Left cardiac atrium (tissue), 4 donors: ENCODE data around the gene NME9. TPM values are rescaled to one million over a fixed set of nuclear protein-coding genes. Genes with fewer than 3 reads are reported as not detected.

Experiments used
- ATAC-seq, 2 donors: fragments of 200-7000 bp; cut with Tn5 transposase; one replicate each; pipeline ENCODE4 v1.9.1; 2020; ENCODE audit warnings: mild to moderate bottlenecking in 2 of 2, moderate library complexity in 2 of 2
- DNase-seq: peaks from one replicate; pipeline ENCODE4 v3.0.0-alpha.2; 2020
- intact Hi-C, 2 donors: fragments of 100-400 bp; cut with DNase I; formaldehyde crosslinking; loops; one replicate each; pipeline versions ENCODE4 v1.14.1 to v1.15.1; 2022 to 2023
- total RNA-seq, 2 donors: library from RNA; stranded (reverse); fragmentation: NEBNext Ultra II Directional; extraction: Animal tissue kit (Norgen Biotek cat#: 25700); gene quantifications; one replicate each; pipeline ENCODE4 v1.2.1, GENCODE V29; 2021
- donor health status: DM: no; HTN: yes; CAD: no.
- donor health status: DM: no; HTN: yes; CAD: no; lungs with severe emphysema.
- donor health status: DM: yes; HTN: yes; CAD: no.
- donor health status: Dilated cardiomyopathy.

NME9 gene
- total RNA-seq, 2 donors from 2014 or later = not detected

DNA sequence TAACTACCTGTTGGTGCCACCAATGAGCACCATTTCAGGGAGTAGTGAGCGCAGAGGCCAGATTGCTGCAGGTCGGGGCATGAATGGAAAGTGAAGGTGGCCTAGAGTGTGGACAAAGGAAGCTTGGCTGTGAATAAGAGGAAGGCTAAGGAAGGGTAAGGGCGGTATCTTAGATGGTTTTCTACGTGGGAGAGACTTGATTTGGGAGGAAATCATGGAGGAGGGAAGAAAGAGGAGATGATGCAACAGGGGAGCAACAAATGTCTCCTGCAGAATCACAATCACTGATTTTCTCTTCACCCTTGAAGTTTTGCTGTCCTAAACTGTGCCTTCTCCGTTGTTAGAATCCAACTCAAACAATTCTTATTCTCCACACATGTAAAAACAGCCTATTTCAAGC is 21.8 kb downstream of the NME9 start:
- intact Hi-C loops = no loop called here
- DNase-seq (no peak), ATAC-seq (no peak)

DNA sequence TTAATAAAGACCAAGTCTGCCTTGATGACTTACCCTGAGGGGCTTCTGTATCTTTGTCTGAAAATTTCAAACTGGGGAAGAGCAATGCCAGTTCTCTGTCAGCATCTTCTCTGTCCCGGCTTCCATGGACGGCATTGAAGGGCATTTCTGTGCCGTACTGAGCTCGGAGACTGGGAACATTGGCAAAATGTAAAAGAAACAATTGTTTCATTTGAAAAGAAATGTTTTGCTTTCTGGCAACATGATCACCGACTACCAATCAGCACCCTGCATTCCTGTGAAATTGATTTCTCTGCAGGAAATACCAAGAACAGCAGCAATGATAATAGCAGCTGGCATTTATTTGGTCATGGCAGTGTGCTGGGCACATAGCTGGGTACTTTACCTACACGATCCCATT is 26.2 kb downstream of the NME9 start:
- no peak for ATAC-seq
- intact Hi-C loops = no loop called here
- DNase-seq = no peak

DNA sequence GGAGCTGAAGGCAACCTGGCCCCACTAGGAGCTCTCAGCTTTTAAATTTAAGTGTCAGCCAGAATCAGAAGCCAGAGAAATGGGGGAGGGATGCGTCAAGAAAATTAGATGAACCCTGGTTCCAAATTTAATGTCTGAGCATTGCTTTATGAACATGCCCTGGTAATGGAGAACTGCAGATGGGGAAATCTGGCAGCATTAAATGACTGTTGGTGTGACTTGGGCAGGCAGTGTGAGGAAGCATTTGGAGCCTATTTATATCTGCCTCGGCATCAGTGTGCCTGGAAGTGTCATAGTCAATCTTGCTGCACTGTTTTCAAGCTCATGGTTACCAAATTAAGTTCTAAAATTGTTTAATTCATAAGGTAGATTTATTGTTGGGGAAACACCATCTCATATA is 29.0 kb downstream of the NME9 start:
- DNase-seq (no peak), ATAC-seq (no peak)
- intact Hi-C loops = no loop called here

DNA sequence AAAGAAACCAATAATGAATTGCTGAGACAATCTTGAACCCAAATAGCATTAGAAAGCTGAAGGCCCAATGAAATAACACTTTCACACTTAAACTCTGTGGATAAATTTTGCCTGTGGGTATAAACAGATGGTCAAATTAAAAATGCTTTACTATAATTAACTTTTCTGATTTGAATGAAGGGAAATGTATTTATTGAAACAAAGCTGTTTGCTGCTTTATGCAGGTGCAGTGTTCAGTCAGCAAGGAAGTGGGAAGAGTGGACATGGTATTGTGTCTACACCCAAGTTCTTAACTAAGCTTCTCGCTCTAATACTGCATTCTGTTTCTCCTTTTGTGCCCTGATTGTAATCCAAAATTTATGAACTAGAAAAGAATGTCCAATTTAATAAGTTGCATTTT is 31.8 kb downstream of the NME9 start:
- intact Hi-C loops = no loop called here
- DNase-seq (no peak), ATAC-seq (no peak)

DNA sequence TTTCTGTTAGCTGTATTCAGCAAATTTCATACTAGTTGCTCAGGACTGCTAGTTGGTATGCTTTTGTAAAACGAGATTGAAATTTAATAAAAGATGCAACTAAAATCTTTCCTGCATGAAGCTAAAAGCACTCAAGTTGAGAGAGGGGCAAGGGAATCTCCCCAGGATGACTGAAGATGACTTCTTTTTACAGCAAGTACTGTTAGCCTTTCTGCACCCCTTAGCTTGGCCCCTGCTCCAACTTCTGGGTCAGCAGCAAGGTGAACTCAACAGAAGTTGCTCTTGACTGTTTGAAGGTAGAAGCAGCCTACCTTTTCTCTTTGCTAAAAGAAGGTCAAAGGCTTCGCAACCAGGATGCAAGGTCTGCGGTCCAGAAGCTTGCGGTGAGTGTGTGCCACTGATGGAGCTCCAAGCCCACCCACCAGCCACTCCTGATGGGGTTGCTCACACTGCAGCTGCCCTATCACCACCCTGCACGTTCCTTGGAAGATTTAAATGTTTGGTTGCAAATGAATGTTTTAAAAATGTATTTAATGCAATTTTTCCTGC is 32.5 kb downstream of the NME9 start:
- ATAC-seq (no peak), DNase-seq (no peak)
- intact Hi-C loops = no loop called here

DNA sequence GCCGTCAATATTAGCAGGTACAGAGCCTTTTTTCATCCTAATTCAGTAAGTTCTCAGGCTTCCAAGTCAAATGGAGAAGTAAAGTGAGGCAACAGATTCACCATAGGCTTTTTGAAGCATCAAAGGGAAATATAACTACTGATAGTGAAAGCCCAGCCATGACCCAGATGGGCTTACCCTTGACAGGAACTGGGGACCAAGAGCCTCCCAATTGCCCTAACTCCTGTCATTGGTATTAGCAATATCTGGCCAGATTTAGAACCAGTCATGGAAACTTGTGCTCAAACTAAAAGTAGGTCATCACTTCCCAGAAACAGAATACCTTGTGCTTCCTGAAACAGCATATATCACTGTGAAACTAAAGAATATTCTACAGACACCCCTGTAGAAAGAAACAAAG is 33.0 kb downstream of the NME9 start:
- no peak for DNase-seq
- no peak for ATAC-seq
- intact Hi-C loops = no loop called here

DNA sequence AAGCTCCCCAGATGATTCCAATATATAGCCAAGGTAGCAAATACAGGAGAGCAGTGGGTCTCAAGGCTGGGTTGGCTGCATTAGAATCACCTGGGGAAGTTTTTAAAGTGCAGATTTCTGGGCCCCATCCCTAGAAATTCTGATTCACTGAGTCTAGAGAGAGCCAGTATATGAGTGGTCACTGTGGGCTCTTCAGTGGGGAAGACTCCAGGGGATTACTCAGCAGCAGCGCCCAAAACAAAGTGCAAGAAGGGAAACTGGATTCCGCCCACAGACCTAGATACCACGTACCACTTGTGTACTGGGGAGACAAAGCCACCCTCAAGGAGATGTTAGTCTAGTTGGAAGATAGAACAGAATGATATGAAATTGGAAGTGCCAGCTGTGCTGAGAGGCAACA is 40.0 kb downstream of the NME9 start:
- ATAC-seq (no peak), DNase-seq (no peak)
- intact Hi-C loops = no loop called here

DNA sequence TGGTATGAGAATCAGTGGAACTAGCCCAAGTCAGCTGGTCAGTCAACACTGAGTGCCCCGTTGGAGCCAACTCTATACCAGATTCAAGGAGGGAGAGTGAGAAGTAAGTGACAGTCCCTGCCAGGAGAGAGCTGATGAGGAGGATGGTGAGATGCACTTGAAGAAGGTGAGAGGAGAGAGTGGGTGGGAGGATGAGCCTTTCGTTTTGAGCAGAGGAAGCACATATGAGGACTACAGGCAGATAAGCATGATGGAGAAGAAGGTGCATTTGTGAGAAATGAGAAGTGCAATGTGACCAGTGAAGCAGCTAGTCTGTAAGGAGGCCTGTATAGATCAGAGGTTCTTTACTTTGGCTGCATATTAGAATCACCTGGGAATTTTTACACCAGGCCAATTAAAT is 40.4 kb downstream of the NME9 start:
- DNase-seq (no peak), ATAC-seq (no peak)
- intact Hi-C loops = no loop called here

DNA sequence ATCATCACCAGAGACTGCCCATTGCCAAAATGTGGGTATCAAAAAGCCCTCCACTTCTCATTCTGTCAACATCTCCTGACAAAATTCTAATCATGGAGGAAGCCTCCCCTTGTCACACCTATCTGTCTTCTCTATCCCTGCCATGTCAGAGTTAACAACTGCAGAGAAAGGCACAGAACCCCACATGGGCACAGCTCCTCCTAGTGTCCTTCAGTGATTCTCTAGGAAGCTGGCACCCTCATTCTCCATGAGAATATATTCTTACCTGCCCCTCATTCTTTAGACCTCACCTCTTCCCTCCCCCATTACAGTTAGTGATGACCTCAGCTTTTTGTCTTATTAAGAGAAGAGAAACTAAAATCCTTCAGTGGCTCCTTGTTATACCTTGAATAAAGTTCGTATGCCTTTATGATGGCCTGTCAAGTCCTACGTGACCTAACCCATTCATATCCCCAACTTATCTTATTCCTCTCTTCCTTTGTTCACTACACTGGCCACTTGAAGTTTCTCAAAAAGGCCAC is 44.6 kb downstream of the NME9 start:
- intact Hi-C loops = no loop called here

DNA sequence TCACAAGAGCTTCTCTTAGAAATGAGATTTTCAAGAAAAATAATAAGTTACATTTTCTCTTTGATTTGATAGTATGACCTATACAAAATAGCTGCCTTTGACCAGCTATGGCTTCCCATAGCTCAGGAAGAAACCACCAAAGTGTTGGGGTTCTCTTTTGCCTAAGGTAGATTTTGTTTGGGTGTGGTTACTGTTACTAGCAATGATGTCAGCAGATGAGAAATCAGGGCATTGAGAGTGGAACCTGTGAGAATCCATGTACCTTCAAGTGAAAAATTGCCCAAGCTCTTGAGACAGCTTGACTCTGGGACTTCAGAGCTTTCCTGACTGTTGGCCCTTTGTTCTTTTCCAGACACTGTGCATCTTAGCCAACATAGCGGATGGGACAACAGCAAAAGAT is 45.6 kb downstream of the NME9 start:
- intact Hi-C loops = no loop called here
- DNase-seq (no peak), ATAC-seq (no peak)

More for the DNA sequence above, 44.6 kb downstream of the NME9 start:
- DNase-seq (no peak), ATAC-seq (no peak)

DNA sequence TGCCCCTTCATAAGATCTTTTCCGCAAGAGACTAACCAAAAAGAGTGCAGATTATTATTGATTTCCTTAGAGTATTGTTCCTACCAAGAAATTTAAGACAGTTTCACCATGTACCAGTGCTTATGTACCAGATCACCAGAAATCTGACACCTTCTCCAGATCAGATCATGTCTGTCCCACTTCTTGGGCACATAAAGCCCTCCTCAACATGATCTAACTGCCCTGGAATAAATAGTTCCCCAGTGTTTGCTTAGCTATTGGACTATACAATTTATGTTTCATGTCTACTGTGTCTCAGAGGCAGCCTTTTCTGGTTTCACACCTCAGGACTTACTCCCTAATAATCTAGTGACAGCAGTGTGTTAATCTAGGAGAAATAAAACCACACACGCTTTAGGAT is 46.8 kb downstream of the NME9 start:
- intact Hi-C loops = no loop called here
- DNase-seq (no peak), ATAC-seq (no peak)

DNA sequence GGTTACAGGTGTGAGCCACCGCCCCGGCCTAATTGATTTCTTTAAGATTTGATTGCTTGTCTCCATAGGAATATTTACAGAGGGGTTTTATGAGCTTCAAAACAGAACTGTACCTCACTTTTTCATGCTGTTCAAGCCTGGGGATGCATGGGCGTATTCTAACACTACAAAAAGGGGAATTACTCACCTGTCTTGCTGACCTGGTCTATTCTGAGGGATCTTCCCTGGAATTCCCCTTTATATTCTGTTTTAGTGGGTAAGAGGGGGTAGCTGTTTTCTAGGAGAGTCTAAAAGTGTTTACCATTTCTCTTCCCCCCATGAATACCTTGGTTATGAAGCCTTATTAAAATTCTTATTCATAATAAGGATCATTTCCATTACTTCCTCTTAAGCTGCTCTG is 48.1 kb downstream of the NME9 start:
- intact Hi-C loops = no loop called here
- no peak for ATAC-seq

DNA sequence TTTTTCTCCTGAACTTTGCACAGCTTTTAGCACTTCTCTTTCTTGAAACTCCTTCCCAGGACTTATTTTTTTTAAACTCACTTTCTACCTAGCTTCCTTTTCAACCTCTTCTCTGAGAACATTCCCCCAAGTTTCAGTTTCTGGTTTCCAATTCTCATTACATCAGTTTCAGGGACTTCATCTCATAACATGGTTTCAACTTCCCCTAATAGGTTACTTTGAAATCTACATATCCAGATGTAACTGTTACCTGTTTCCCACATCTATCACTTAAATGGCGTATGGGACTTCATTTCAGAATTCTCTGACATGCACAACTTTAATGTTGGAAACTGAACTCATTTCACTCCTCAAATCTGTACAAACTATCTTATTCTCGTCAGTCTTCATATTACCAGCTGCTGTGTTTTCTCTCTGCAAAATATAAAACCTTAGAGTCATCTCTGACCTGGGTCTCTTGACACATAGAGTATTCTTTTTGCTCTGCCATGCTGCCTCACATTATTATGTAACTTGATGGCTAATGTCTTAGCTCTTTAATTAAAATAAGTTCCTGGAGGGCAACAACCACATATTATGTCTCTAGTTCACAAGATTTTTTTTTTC is 58.4 kb downstream of the NME9 start:
- DNase-seq (no peak), ATAC-seq (no peak)
- intact Hi-C loops = no loop called here

More for the DNA sequence above, 48.1 kb downstream of the NME9 start:
- no peak for DNase-seq

DNA sequence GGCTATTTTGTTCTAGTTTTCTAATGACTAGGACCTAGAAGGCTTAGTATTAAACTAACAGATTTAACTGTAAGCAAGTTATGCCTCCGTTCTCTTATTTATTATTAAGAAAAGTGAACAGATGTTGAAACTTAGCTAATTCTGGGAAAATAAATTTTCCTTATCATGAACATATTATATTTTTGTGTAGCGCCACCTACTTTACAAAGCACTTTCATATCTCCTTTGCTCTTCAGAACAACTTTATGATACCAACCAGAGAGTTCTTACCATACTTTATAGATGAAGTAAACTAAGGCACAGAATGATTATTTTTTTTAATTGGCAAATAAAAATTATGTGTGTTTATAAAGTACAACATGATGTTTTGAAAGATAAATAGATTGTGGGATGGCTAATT is 59.4 kb downstream of the NME9 start:
- intact Hi-C loops = no loop called here
- no peak for ATAC-seq
- DNase-seq = no peak

DNA sequence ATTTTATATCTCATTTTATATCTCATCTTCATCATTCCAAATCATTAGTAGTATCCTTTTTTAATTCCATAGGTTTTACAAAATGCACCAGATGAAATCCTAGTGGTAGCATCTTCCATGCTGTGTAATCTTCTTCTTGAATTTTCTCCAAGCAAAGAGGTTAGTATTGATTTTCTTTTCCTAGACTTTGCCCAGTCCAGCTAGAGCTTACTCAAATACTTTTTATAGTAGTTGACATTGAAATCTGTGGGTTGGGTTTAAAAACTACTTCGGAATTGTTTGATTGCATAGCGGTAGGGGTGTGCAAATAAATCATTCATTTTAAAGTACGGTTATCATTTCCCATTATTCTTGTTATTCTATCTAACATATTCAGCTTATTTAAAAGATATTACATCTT is 62.6 kb downstream of the NME9 start:
- intact Hi-C loops = no loop called here
- DNase-seq = no peak
- ATAC-seq = no peak

DNA sequence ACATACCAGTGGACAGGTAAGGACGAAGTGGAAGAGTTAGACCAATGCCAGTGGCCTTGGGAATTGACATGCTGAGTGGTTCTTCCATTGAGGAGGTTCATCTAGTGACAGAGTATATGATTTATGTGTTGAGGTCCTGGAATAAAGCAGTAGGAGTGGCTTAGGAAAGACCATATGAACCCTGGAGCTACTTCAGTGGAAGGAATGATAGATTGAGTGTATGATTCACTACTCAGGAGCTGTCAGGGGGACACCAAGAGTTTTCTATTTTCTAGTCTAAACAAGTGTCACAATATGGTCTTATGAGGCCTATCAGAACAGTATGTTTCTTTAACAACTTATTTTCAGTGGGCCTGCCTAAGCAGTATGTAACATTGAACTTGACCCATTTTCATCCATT is 63.9 kb downstream of the NME9 start:
- ATAC-seq (no peak), DNase-seq (no peak)
- intact Hi-C loops = no loop called here

DNA sequence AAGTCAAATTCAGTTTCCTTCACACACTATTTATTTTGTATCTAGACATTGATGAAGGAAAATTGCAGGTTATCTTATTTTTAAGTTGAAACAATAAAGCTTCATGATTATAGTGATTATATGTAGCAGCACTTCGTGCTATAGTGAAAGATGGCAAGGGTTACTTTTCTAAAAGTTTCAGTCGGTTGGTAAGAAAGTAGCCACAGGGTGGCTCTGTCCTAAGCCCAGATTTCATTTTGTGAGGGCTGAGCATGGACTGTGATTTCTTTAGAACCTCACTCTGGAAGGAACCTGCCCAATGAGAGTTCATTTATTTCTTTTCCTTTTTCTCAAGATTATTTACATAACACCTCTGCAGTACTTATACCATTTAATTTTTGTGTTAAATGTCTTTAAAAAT is 66.5 kb downstream of the NME9 start:
- ATAC-seq (no peak), DNase-seq (no peak)
- intact Hi-C loops = no loop called here

DNA sequence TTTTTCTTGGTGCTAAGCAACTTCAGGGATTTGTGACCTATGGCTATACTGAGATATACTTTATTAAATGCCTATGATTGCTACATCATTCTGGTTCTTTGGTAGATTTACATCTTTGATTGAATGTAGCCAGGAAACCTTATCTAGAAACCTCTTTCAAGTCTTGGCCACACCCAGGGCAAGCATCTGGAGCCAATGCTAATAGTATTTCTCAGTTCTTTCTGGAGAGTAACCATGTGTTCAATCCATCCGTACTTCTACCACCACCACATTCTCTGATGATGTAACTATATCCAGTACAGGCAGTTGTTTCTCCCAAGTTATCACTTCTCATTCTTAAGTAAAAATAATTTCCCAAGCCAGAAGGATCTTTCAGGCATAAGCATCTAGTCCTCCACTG is 69.0 kb downstream of the NME9 start:
- intact Hi-C loops = no loop called here
- ATAC-seq = no peak
- no peak for DNase-seq

DNA sequence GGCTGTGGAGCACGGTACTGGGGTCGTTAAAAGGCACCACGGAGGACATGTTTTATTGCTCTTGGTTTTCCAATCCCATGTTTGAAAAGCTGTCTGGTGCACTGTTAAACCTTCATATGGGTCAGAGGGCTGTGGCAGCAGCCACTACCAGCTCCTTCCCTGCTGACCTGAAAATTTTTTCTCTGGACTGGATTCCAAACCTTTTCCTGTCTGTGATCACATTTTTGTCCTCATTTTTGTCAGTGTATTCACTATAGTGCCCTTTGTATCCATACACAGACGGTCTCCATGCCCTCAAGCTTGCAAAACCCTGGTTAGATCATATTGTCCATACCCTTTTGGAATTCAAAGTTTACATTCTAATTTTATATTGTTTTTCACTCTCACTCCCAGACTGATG is 70.5 kb downstream of the NME9 start:
- intact Hi-C loops = no loop called here
- ATAC-seq = no peak

DNA sequence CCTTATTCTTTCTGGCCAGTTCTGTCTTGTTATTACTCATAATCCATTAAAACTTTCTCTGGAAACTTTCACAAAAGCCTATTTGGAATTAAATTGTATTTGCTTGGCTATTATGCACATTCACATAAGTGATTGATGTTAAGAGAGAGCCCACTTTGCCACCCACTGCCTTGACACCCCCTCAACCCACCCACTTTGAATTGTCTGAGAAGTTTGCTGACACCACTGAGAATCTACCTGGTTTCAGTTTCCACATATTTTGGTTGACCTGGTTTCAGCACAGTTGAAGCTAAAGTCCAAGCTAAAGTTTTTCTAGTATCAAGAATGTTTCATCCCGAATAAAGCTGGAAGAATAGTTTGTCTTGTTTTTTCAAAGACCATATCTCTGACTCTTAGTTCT is 71.7 kb downstream of the NME9 start:
- intact Hi-C loops = no loop called here
- DNase-seq = no peak
- ATAC-seq = no peak

More for the DNA sequence above, 70.5 kb downstream of the NME9 start:
- DNase-seq = no peak

DNA sequence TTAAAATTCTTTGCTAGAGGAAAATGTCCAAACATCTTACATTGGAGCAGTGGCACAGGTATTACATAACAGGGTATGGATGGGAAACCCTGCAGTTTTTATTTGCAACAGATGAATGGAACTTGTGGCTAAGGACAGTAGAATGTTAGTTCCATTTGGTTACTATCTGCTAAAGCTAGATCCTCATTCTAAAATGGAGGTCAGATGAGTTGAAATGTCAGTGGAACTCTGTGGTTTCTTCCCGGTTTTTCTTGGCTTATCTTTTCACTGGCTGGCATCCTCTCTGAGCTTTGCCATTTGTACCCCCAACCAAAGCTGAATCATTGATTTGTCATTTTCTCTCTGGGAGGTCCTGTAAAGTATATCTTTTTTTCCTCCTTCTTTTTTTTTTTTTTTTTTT is 73.6 kb downstream of the NME9 start:
- intact Hi-C loops = no loop called here
- no peak for DNase-seq
- no peak for ATAC-seq

DNA sequence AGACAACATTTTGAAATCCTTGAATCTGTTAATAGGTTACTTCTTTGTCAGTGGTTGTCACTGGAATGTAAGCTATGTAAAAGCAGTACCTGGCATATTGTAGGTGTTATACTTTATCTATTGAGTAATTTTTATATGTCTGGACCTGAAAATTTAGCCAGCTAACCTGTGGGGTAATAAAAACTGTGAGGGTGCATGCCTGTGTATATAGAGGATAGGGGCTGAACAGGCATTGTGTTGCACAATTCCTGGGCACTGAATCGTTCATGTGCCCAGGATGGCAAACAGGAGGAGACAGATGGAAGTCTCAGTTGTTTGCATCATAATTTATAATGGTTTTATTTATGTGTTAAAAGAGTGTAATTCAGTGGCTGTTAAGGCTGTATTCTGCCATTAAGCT is 75.4 kb downstream of the NME9 start:
- intact Hi-C loops = no loop called here
- no peak for DNase-seq
- no peak for ATAC-seq
